ENCODE data around the gene IMPA2.

The IMPA2 gene

DNA sequence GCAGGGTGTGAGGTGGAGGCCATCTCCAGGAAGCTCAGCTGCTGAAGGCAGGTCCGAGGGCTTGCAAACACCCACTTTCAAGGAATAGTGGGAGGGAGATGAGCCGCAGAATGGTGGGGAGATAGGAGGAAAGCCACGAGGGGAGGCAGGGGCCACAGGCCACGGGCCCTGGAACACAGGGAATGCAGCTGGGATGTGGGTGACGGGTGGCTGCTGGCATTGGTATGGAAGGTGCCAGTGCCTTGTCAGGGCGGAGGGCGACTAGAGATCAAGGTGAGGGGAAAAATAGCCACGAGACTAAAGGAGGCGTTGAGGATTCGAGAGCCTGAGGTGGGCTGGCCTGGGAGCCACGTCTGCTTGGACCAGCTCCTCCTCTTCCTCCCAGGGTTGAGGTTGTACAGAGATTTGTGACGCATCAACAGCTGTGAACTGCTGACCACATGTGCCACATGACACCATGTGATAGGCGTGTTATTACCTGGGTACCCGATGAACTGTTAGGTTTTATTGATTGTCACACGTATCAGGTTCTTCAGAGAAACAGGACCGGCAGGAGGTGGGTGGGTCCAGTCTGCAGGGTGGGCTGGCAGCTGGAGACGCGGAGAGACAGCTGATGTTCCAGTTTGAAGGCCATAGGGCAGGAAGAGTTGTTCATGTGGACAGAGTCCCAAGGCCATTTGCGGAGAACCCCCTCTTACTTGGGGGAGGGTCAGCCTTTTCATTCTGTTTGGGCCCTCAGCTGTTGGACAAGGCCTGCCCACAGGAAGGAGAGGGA is 9.9 kb downstream of the IMPA2 start:
- DNase-seq: no peak

DNA sequence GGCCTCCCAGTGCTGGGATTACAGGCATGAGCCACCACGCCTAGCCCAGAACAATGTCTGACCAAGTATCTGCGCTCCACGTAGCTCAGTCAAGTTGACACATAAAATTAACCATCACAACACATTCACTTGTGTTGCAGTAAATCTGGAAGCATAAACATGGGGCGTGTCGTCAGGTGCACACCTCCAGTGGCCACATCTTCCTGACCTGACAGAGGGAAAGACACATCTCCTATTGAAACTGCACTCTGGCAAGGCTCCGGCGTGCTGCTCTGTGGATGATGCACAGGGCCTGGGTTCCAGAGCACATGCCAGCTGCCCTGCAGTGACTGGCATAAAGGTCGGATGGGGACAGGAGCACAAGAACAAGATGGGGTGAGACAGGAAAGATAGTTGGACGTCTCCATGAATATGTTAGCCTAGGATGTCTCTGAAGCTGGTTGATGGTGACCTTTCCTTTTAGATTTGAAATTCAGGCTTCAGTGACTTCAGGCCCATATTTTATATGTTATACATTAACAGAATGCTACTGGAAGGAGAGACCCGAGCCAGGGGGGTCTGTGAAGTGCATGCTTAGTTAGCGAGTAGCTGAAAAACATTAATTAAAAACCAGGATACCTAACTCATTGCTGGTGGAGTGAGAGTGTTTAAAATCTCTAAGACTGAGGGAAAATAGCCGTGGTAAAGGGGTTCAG is 10.9 kb downstream of the IMPA2 start:
- DNase-seq: no peak

DNA sequence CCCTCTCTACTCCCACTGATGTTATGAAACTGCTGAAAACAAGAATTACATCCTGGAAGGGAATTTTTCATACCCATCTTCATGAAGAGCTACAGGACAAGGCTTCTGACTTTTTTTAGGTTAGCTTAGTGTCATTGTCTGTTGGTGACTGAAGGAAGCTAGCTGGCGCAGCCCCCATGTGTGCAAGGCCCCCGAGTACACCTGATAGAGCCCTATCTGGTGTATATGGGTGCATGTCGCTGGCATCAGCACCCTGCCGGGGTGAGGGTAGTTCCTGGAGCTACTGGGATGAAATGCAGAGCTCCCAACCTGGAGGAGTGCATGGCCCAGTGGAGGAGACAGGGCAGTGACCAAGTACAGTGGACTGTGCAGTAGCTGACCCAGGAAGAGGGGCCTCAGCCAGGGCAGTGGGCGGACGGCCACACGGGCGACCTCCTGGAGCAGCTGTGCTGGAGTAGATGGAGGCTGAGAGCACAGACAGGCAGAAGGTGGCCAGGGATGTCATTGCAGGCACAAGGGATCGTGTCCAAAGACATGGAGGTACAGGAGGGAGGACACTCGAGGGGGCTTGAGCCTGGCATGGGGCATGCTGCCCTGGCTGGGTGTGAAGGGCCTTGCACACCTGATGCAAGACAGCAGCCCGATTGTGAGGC is 12.1 kb downstream of the IMPA2 start:
- DNase-seq: no peak

DNA sequence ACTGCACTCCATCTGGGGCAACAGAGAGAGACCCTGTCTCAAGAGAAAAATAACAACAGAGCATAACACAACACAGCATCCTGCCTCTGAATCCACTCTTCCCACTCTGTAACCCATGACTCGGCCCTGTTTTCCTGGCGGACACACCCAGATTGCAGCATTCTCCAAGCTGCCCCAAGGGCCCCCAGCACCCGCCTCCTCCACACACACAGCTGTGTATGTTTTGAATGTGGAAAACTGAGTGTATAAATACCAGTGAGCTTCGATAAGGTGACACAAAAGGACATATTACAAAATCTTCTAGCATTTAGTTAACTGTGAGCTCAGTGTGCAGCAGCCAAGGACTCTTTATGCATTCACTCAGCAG is 13.0 kb downstream of the IMPA2 start:
- DNase-seq: no peak

DNA sequence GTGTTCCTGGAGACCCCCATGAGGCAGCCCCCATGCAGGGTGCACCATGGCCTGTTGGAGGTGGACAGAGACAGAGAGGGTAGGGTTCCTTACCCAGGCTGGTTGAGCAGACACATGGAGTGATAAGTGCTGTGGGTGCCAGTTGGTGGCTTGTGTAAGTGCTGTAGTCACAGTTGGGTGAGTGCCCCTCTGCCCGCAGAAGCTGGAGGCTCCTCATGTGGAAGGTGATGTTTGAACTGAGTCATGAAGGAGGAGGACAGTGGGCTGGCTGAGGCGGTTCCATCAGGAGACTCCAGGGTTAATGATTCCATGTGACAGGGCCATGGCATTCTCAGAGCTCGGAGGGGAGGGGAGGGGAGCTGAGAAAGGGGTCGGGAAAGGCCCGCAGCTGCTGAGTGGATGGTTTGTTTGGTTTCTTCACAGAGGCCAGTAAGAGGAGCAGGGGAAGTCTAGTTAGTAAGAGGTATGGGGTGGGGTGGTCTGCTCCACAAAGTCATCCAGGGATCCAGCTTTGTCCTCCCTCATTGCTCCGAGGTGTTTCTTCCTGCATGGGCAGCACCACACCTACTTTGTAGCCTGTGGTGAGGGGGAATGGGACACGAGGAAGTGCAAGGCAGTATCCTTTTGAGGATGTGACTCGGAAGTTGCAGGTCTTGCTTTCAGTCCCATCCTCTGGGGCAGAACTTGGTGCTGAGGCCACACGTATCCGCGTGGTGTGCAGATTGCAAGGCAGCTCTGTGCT is 13.6 kb downstream of the IMPA2 start:
- DNase-seq: no peak

DNA sequence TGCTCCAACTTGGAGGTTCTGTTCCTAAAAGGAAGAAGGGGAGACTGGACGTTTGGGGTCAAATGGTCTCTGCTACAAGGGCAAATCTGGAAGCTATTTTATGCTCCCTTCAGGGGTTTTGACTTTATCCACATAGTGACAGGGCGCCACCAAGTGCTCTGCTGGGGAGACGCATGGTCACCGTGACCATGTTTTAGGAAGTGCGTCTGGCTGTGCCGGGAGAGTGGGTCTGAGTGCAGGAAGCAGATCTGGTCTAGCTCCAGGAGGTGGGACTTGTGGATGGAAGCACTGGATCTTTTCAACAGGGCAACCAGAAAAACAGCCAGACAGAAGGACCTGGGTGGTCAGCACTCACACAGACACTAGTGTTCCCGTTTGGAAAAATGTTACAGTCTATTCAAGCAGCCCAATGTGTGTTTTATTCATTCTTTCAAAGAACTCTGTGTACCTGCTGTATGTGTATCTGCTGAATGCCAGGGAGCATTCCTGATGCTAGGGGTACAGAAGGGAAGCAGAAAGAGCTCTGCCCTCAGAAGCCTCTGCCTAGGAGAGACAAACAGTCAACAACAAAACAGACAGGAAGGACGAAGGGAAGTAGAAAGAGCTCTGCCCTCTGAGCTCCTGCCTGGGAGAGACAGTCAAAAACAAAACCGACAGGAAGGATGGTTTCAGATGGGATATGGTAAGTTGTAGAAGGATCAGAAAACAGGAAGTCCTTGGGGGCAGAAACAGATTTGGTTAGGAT is 14.3 kb downstream of the IMPA2 start:
- DNase-seq: peak; percentile 79

DNA sequence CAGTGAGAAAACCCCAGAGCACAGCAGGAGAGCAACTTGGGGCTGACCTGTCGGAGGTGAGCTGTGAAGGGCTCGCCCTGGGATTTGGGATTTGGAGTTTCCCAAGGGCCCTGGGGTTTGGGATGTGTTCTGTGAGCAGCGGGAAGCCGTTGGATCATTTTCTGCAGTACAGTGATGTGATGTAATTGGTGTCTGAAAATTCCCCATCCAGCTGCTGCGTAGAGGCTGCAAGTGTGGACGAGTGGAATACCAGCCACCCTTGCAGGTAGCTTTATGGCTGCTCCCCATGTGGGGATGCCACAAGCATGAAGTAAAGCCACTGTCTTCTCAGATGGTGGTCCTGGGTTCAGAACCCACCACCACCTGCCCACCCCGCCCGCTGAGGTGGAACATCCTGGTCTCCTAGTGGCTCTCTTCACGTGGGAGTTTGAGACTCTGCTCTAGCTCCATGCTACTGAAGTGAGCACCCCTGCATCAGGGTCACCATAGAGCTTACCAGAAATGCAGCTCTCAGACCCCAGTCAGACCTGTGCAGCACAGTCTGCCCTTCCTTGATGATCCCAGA is 15.0 kb downstream of the IMPA2 start:
- no peak for DNase-seq

DNA sequence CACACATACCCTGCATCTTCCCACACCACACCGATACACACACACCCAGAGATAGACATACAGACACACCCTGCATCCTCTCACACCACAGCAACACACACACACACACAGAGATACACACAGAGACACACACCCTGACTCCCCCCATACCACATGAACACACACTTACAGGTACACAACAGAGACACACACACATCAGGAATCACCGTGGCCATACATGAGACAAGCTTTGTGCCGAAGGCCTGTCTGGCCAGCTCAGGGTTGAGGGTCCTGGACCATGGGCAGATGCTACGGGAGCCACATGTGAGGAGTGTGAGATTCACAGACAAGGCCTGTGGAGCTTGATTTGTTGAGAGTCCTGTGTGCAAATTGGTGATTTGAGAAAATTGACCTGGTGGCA is 15.6 kb downstream of the IMPA2 start:
- DNase-seq: no peak

DNA sequence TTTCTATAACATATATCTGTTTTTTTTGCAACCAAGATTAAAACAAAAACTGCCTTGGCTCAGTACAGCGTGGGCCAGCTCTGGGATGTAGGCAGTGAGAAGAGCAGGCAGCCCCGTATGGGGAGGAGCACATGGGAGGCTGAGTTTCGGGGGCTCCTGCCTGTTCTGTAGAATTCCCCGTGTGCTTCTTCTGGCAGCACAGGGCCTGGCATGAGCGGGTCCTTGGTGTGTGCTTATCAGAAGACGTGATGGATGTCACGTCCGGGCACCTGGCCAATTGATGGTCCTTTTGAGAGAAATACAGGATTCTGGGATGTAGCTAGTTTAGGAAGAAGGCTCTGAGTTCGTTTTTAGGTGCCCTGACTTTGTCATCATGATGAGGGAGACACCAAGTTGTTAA is 16.2 kb downstream of the IMPA2 start:
- DNase-seq: no peak

DNA sequence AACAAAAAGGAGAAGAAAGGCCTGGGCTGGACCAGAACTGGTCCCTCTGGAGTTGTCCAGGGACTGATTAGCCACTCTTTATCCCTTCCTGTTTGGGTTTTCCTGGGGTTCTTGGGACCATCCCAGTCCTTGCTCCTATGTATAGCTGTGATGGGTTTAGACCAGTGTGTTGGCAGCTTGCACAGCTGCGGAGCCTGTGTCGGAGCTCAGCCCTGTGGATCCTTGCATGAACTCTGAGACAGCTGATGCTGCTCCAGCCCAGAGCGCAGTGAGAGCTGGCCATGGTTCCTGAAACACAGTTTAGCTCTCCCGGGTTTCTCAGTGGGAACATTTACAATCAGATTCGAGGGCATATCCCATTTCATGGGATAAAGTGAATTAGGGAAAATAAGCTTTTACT is 16.9 kb downstream of the IMPA2 start:
- DNase-seq: no peak

DNA sequence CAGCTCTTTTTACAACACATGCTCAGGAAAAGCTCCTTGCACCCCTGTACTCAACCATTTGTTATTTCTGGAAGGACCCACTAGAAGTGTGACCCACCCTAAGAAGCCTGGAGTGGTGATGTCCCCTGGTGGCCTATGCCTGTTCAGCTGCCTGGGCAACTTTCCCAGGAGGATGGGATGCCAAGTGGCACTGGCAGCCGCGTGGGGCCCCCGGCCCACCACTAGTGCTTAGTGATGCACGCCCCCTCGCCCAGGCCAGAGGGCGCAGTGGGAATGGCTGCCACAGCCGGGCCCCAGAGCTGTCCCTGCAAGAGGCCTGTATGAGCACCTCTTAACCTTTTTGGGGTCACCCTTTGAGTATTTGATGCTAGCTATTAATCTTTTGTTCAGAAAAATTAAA is 18.1 kb downstream of the IMPA2 start:
- DNase-seq: no peak

DNA sequence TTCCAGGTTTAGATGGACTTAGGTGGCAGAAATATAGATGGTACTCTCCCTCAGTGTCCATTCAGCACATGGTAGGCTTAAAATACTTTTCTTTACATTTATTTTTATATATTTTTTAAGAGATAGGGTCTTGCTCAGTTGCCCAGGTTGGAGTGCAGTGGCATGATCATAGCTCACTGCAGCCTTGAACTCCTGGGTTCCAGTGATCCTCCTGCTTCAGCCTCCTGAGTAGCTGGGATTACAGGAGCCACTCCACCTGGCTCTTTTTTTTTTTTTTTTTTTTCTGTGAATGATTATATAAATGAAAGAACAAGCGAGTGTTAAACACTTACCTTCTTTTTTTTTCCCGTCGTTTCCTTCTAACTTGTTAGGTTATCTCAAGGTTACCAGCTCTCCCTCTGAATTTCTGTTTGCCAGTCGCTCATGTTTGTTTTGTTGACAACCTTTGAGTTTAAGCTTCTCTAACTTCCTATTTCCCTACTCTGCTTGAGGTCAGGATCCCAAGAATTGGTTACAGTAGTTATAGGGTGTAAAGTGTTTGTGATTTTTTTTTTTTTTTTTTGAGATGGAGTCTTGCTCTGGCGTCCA is 18.9 kb downstream of the IMPA2 start:
- no peak for DNase-seq

DNA sequence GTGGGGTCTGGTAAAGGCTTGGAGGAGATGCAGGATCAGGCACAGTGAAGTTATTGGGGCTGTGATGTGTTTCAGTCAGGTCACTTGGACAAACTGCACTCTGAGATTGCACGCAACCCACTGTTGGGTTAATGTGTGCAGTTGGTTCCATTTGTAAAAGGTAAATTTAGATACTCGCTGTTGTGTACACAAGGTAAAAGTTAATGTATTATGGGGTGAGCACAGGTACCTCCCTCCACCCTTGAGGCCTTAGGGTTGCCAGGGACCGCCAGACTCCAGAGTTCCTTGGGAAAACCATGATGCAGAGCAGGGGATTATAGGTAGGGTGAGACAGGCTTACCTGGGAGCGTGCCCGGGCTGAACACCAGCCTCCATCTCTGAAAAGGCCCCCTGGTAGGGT is 20.1 kb downstream of the IMPA2 start:
- DNase-seq: no peak

DNA sequence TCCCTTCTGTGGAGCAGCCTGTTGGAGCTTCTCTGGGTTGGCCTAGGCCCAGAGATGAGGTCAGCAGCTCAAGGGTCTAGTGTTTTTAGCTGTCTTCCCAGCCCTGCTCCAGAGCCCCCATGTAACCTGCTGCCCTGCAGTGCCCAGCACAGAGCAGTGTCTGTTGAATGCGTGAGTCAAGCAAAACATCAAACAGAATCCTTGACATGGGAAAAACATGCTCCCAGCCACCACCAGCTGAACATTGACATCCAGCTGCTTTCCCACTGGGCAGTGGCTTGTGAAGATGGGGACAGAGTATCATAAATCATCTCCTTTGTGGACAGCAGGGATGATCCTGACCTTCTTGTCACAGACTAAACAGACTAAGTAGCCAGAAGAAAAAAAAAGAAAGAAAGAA is 22.6 kb downstream of the IMPA2 start:
- DNase-seq: no peak

DNA sequence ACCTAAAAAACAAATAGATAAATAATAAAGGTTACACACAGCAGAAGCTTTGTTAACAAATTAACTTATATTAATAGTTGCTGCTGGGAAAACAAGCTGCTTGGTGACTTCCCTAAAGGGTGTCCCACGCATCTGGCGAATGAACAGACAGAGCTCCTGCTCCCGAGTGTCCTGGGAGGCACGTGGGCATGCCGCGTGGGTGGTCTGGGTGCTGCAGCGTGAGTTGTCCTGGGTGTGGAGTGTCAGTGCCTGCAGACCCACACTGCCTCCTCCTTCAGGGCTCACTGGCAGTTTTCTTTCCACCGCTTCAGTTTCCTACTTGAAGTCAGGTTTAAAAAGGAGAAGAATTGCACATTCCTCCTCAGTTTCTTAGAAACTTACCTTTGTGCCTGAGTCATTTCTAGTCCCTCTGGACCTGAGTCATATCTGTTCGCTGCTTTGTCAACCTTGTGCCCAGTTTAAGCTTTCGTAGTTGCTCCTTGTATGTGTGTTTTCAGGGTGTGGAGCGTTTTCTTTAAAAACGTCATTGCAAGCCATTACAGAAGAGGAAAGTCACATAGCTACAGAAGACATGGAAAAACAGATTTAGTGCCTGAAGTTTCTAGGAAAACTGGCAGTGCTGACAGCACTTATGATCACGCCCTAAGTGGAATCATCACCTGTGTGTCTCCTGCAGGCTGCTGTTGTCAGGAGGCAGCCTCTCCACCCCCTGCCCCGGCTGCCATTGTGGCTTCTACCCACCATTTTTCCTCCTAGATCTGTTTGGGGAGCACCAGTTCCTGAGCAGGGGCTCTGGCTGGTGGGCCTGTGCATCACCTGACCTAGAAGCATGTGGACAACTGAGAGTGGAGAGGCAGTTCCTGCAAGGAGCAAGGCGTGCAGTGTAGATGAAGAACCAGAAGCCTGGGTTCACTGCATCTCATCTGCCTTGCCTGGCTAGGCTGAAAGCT is 24.5 kb downstream of the IMPA2 start:
- no peak for DNase-seq

DNA sequence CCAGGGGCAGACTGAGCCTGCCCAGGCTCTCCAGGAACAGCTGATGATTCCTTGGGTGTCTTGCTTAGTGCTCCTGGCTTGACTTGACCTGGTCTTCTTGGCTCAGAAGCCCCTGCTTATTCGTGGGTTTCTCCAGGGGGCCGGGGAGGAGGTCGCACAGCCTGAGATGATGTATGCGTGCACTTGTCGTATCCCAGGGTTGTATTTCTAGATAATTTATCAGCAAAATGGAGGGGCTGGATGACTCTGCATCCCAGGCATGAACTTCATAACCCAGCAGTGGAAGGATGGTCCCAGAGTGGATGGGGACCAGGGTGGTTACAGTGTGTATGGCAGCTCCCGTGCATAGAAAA is 25.2 kb downstream of the IMPA2 start:
- DNase-seq: no peak

DNA sequence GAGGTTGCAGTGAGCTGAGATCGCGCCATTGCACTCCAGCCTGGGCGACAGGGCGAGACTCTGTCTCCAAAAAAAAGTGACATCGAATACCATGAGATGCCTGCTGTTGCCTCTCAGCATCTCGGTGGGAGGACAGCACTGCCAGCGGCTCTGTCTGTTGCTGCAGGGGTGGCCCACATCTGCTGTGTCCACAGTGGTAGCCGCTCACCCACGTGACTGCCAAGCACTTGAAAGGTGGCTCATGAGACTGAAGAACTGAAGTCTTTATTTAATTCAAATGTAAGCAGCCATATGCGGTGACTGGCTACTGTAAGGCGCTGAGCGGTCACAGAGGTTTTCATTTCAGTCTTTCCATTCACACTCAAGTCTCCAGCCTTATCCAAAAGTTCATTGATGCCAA is 25.8 kb downstream of the IMPA2 start:
- no peak for DNase-seq

DNA sequence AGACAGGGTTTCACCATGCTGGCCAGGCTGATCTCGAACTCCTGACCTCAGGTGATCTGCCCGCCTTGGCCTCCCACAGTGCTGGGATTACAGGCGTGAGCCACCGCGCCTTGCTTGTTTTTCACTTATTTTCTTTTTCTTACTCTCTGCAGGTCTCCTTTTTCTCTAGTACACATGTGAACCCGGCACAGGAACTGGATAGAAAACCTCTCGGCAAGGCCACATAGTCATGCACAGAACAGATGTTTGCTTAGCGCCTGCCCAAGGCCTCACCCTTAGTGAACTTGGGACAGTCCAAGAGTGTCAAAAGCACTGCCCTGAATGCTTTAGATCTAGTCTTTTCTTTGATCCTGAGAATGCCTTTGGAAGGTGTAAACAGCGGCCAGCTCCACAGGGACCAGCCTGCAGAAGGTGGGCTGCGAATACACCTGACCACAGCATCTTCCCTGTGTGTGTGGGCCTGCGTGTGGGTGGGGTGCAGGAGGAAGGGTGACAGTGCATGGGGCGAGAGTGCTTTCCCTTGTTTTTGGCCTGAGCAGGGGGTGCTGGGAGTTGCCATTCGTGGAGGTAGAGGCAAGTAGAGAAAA is 27.0 kb downstream of the IMPA2 start:
- DNase-seq: no peak

DNA sequence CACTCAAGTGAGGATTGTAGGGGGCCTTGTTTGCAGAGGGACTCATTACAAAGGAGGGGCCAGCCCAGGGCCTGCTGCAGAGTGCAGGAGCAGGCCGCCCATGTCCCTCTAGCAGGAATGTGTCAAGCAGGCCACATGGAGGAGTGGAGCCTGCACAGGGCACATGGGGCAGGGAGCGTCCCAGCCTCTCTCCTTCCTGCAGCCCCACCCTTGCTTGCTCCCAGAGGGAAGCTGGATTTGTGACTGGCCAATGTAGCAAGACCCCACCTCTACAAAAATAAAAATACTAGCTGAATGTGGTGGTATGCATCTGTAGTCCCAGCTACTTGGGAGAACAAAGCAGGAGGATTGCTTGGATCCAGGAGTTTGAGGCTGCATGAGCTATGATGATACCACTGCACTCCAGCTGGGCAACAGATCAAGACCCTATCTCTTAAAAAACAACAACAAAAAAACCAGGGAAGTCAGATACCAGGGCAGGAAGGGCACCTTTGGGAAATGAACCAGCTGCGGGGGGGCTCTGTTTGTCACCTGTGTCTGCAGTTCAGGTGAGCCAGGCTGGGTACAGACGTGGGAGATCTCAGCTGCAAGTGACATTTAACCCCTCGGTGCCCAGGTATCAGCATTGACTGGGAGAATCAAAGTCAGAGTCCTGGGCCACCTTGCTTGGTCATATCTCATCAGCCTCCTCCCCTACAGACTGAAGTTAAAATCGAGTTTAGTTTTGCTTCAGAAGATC is 27.7 kb downstream of the IMPA2 start:
- DNase-seq: no peak

DNA sequence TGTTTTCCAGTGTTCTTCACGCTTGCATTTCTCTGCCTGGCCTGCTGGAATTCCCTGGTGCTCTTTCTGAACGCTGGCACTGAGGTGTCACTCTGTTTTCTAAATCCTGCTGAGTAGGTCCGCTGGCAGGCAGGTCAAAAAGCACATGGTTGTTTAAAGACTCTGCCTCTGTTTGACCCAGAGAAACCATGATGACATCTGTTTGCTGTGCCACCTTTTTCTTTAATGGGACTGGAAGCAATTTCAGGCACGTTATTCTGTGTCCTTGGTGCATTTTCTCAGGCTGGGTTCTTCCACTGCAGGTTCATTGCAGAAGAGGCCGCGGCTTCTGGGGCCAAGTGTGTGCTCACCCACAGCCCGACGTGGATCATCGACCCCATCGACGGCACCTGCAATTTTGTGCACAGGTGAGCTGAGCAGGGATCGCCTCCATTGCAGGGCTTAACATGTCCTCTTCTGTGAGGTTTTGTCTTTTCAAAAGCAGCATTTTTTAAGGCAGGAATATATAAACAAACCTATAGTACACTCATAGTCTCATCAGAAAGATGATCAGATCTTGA is 28.4 kb downstream of the IMPA2 start:
- DNase-seq: no peak
